Keratinocyte (primary cell): Measurements from ENCODE around the gene TOM1L2.

ENCODE experiments used
- CTCF ChIP-seq, 3 experiments: IDR thresholded peaks in 1 of 3; conservative IDR thresholded peaks in 1 of 3; optimal IDR thresholded peaks in 1 of 3; 2 replicates in 2 of 3; 3 replicates in 1 of 3; pipeline versions ENCODE3 to v1.5.1; 2011; ENCODE audit warnings: low read length in 3 of 3, mild to moderate bottlenecking in 3 of 3, moderate library complexity in 2 of 3, control low read depth in 1 of 3, inconsistent platforms in 1 of 3; ENCODE audit not compliant: insufficient read depth in 2 of 3; ENCODE audit errors: extremely low read depth in 1 of 3
- EZH2 ChIP-seq: IDR thresholded peaks from one replicate; pipeline ENCODE4 v1.6.1; 2012; ENCODE audit warnings: inconsistent platforms, mild to moderate bottlenecking, low read length, moderate library complexity

- TF ChIP-seq CTCF (optimal IDR thresholded peaks at IDR 0.05 in 1 of 3, IDR thresholded peaks at IDR 0.05 in 1 of 3, conservative IDR thresholded peaks at IDR 0.05 in 1 of 3; ENCODE audit: extremely low read depth in 1 of 3, insufficient read depth in 2 of 3, low read length in 3 of 3) (no peak), EZH2 (no peak)
These were observed 7.0 kb downstream of the TOM1L2 start for GRCh38 chr17:17965152-17965721.
